Loucy (cell line): Measurements from ENCODE around the gene FAM180A.

Experiments
- H2AFZ ChIP-seq: fragments of 200-600 bp; sonication (generic); 2 replicates; pipeline ENCODE4 v1.6.0; 2016; ENCODE audit warnings: antibody characterized with exemption, mild to moderate bottlenecking, low read length, moderate library complexity
- H3F3A ChIP-seq: fragments of 200-600 bp; 2 replicates; pipeline ENCODE4 v1.6.0; 2016; ENCODE audit warnings: antibody characterized with exemption, low read depth, mild to moderate bottlenecking
- H3K27me3 ChIP-seq: fragments of 200-600 bp; sonication (generic); 2 replicates; pipeline ENCODE4 v1.6.1; 2014; ENCODE audit warnings: low read length, mild to moderate bottlenecking; ENCODE audit not compliant: insufficient read depth, poor library complexity, severe bottlenecking
- H3K36me3 ChIP-seq: fragments of 200-600 bp; sonication (generic); 2 replicates; pipeline ENCODE4 v1.6.1; 2016; ENCODE audit warnings: low read length; ENCODE audit not compliant: insufficient read depth
- H3K4me1 ChIP-seq: fragments of 200-600 bp; sonication (generic); 2 replicates; pipeline ENCODE4 v1.5.1; 2014; ENCODE audit warnings: low read length, mild to moderate bottlenecking; ENCODE audit not compliant: insufficient read depth, poor library complexity, severe bottlenecking
- H3K4me2 ChIP-seq: fragments of 200-600 bp; sonication (generic); 2 replicates; pipeline ENCODE4 v1.6.0; 2014; ENCODE audit warnings: antibody characterized with exemption, low read length, low read depth, mild to moderate bottlenecking; ENCODE audit not compliant: poor library complexity, severe bottlenecking
- H3K4me3 ChIP-seq: fragments of 200-600 bp; sonication (generic); 2 replicates; pipeline ENCODE4 v1.5.1; 2014; ENCODE audit warnings: low read length, mild to moderate bottlenecking, mixed read lengths; ENCODE audit not compliant: poor library complexity, severe bottlenecking
- H3K79me2 ChIP-seq: fragments of 200-600 bp; sonication (generic); 2 replicates; pipeline ENCODE4 v1.6.1; 2014; ENCODE audit warnings: low read length; ENCODE audit not compliant: insufficient read depth
- H3K9ac ChIP-seq: fragments of 200-600 bp; sonication (generic); 2 replicates; pipeline ENCODE4 v1.6.0; 2014; ENCODE audit warnings: mild to moderate bottlenecking, low read depth, low read length, moderate library complexity; ENCODE audit not compliant: poor library complexity, severe bottlenecking
- H3K9me2 ChIP-seq: fragments of 200-600 bp; sonication (generic); replicated peaks from 2 replicates; pipeline ENCODE4 v1.6.1; 2016; ENCODE audit warnings: low read depth, low read length, mixed read lengths
- H3K9me3 ChIP-seq: fragments of 200-600 bp; sonication (generic); 2 replicates; pipeline ENCODE4 v1.6.1; 2014; ENCODE audit warnings: mild to moderate bottlenecking, antibody characterized with exemption, low read length, low read depth; ENCODE audit not compliant: insufficient read depth
- H4K20me1 ChIP-seq: fragments of 200-600 bp; sonication (generic); 2 replicates; pipeline ENCODE4 v1.6.0; 2014; ENCODE audit warnings: antibody characterized with exemption, low read length, mild to moderate bottlenecking; ENCODE audit not compliant: insufficient read depth, poor library complexity, severe bottlenecking
- CTCF ChIP-seq: fragments of 200-600 bp; sonication (generic); conservative IDR thresholded peaks from 2 replicates; pipeline ENCODE4 v1.5.1; 2014; ENCODE audit warnings: mild to moderate bottlenecking, antibody characterized with exemption, low read length
- EZH2phosphoT487 ChIP-seq: fragments of 200-600 bp; IDR thresholded peaks from 2 replicates; pipeline ENCODE4 v1.6.1; 2018; ENCODE audit warnings: antibody characterized with exemption, mild to moderate bottlenecking, moderate library complexity, borderline replicate concordance

The FAM180A gene

GRCh38 chr7:135692055-135692454 is 56.6 kb downstream of the FAM180A start:
- Histone ChIP-seq H2AFZ (no peak overlapping the region), H3K4me1 (no peaks in the 10 kb centered on the region), H3K9me3 (no peaks in the 10 kb centered on the region), H3K9ac (no peak overlapping the region), H3F3A (no peaks in the 10 kb centered on the region), H3K79me2 (no peaks in the 10 kb centered on the region), H3K4me3 (no peak overlapping the region), H4K20me1 (no peaks in the 10 kb centered on the region), H3K27me3 (no peaks in the 10 kb centered on the region), H3K36me3 (no peaks in the 10 kb centered on the region), H3K4me2 (no peak overlapping the region), H3K9me2 (no peaks in the 10 kb centered on the region)
- TF ChIP-seq EZH2phosphoT487 = no peak
- TF ChIP-seq CTCF = no peak

GRCh38 chr7:135690566-135690965 is 58.0 kb downstream of the FAM180A start:
- H3K79me2 ChIP-seq = no peaks in the 10 kb centered on the region

GRCh38 chr7:135687466-135687865 is 61.1 kb downstream of the FAM180A start:
- TF ChIP-seq EZH2phosphoT487 (no peak), CTCF (no peak)
- H3K27me3 ChIP-seq = no peaks in the 10 kb centered on the region
- H3F3A ChIP-seq = no peaks in the 10 kb centered on the region
- no peak overlapping the region for H2AFZ ChIP-seq
- no peaks in the 10 kb centered on the region for H3K4me1 ChIP-seq
- H3K4me2 ChIP-seq = no peak overlapping the region
- H3K4me3 ChIP-seq = no peak overlapping the region
- H4K20me1 ChIP-seq = no peaks in the 10 kb centered on the region
- no peaks in the 10 kb centered on the region for H3K79me2 ChIP-seq
- H3K9ac ChIP-seq = no peak overlapping the region
- no peaks in the 10 kb centered on the region for H3K36me3 ChIP-seq
- no peaks in the 10 kb centered on the region for H3K9me3 ChIP-seq
- H3K9me2 ChIP-seq = no peaks in the 10 kb centered on the region

More at GRCh38 chr7:135690566-135690965, 58.0 kb downstream of the FAM180A start:
- Histone ChIP-seq H3K4me1 (no peaks in the 10 kb centered on the region), H3K27me3 (no peaks in the 10 kb centered on the region), H2AFZ (no peak overlapping the region), H3K9me3 (no peaks in the 10 kb centered on the region), H3K9me2 (no peaks in the 10 kb centered on the region), H3K4me3 (no peak overlapping the region), H3K9ac (no peak overlapping the region), H3K4me2 (no peak overlapping the region), H3K36me3 (no peaks in the 10 kb centered on the region), H4K20me1 (no peaks in the 10 kb centered on the region), H3F3A (no peaks in the 10 kb centered on the region)
- TF ChIP-seq CTCF (no peak), EZH2phosphoT487 (no peak)
